NCI-H2227 treated with DMSO at 0.1 percent for 48 hours (cell line): ENCODE measurements around the gene CHERP.
"Not testable (repeated sequence)": the region's sequence is repeated elsewhere in the genome, so short reads cannot be mapped to it uniquely, and the experiment has no call there.

ENCODE experiments used
- DNase-seq: peaks from one replicate; lab custom pipeline; 2025; lab: John Stamatoyannopoulos, UW

Gene CHERP

DNA sequence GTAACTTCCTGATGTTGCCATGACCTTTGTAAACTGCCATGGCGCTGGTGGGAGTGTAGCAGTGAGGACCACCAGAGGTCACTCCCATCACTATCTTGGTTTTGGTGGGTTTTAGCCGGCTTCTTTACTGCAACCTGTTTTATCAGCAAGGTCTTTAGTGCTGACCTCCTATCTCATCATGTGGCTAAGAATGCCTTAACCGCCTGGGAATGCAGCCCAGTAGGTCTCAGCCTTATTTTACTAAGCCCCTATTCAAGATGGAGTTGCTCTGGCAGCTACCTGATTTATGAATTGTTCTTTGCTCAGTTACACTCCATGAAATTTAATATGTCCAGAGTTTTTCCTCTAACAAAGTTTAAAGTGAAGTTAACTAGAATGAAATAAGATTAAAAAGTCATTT is 65.8 kb downstream of the CHERP start:
- DNase-seq, result no peak

DNA sequence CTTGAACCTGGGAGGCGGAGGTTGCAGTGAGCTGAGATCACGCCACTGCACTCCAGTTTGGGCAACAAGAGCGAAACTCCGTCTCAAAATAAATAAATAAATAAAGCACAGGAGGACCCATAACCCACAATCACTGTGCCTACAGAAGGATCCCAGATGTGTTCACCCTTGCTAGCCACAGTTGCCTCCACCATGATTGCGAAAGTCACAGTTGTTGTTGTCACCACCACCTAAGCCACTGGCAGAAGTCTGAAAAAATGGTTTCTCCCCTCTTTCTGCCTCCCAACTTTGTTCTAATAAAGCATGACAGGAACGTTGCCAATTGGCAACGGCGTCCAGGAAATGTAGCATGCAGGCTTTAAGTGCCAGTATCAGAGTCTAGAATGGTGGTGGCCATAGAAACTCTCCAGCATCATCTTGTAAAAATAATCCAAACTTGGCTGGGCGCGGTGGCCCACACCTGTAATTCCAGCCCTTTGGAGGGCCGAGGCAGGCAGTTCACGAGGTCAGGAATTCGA is 68.3 kb downstream of the CHERP start:
- no peak for DNase-seq

DNA sequence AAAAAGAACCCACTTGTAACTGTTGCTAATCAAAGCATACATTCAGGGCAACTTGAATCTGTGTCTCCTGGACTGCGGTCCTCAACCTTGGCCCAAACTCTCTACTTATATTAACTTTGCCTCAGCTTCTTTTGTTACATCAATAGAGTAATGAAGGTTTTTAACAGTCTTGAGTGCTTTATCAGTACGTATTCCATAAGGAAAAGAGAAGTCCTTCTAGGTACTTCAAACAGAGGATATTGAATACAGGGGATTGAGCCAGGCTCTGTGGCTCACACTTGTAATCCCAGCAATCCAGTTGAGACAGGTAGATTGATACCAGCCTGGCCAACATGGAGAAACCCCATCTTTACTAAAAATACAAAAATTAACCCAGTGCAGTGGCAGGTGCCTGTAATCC is 69.2 kb downstream of the CHERP start:
- DNase-seq, result no peak

DNA sequence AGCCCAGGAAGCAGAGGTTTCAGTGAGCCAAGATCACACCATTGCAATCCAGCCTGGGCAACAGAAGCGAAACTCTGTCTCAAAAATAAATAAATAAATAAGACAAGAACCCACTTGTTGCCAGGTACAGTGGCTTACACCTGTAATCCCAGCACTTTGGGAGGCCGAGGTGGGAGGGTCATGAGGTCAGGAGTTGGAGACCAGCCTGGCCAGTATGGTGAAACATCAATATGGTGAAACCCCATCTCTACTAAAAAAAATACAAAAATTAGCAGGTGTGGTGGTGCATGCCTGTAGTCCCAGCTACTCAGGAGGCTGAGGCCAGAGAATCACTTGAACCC is 69.7 kb downstream of the CHERP start:
- not testable (repeated sequence) for DNase-seq

DNA sequence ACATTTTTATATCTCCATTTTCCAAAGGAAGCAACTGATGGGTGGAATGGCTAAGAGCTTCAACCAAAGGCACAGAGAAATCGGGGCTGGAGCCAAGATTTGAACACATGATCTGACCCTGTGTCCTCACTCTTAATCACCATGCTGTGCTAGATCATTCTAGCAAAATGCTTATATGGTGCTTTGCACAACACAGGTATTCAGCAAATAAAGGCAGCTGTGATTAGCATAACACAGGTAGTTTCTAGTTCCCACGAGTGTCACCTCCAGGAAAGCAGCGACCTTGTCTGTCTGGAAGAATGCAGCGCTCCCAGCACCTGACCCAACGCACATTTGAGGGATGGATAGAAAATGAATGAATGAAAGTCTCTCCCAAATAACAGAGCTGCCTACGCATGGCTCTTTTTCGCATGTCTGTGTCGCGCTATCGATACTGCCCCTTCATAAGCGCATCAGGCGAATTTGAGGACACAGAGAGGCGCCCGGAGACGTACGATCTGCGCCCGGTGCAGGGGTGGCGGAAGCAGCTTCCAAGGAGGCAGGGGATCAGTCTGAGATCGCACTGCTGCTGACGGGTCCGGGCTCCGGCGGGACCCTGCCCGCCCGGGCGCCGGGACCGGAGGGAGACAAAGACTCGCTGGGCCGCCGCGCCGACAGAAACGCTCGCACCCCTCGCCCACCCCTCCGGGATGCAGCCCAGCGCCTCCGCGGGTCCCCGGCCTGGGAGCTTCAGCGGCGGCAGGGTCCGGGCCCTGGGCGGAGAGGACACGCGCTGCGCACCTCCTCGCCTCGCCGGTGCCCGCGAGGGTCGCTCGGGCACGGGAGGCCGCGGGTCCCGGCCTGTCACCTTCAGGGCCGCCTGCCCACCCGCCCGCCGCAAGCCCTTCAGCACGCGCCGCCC is 71.1 kb downstream of the CHERP start:
- no peak for DNase-seq

DNA sequence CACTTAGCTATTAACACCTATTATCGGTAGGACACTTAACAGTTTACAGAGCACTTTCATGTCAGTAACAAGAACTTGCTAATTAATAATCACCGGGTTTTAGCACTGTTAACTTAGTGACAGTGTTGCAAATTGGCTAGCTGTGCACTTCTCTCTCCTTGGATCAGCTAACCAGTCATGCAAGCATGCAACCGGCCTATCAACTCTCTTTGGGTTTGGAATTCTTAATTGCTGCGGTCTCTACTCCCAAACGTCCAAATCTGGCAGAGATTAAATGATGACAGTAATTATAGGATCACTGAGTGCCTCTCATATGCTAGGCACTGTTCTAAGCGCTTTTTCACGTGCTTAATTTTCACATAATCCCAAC is 71.7 kb downstream of the CHERP start:
- no peak for DNase-seq
